ENCODE results near the gene HOXB7.
A peak's percentile ranks its signal among the peaks of the same experiment; 100 is the strongest.

Gene HOXB7

DNA sequence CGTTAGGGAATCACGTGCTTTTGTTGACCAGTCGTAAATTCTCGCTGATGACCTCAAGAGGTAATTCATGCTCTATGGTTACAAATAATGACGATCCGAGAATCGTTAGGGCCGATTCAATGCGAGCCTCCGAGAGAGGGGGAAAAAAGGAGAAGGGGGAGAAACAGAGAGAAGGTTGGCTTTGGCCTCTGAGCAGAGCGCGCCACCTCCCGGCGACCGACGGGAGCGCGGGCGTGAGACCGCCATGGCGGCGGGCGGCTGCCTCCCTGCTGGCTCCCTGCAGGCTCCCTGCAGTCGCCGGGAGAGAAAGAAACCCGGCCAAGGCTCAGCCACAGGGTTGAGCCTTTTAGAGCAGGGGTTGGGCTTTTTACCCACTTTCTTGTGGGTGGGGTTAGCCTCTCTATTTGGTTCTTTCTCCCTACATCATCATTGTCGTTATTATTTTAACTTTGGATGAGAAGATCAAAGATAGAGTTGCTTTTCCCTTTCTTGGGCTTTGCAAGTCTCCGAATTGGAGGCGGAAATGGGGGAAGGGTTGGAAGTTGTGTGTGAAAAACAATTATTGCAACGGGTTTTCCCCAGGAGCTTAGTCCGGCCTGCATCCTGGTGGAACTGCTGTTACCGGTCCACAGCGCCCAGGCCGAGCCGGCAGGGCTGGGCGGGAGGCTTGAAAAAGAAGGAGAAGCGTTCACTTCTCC lies 16.8 kb downstream of the HOXB7 start:
- peak; percentile 95 for DNase-seq

DNA sequence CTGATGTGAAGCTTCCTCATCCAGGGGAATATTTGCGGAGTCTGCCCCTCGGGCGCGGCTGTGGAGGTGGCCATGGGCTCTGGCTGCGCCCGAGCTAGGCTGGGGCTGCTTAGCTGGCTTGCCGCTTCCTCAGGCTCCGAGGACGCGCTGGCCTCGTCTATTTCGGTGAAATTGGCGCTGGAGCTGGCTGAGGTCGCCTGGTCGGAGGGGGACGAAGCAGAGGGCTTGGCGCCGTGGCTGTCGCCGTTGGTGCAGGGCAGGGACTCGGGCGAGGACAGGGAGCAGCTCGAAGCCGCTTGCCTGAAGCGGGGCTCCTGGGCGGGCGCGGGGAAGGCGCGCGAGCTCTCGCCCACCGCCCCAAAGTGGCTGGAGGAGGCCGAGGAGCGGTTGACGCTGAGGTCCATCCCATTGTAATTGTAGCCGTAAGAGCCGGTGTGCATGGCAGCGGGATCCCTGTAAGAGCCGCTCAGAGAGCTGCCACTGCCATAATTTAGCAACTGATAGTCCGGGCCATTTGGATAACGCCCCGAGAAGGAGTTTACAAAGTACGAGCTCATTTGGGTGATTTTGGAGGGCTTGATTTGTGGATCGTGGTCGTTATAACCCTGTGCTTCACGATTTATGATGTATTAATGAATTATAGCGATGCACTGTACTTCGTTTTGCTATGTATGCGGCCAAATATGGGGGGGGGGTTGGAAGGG lies 17.5 kb downstream of the HOXB7 start, which contains the start of gene HOXB5:
HOXB5 (minus strand) TSS at position 654 of the 704 bp plus-strand sequence; CDS start at position 557, 97 bp downstream.
- DNase-seq: peak; percentile 70

DNA sequence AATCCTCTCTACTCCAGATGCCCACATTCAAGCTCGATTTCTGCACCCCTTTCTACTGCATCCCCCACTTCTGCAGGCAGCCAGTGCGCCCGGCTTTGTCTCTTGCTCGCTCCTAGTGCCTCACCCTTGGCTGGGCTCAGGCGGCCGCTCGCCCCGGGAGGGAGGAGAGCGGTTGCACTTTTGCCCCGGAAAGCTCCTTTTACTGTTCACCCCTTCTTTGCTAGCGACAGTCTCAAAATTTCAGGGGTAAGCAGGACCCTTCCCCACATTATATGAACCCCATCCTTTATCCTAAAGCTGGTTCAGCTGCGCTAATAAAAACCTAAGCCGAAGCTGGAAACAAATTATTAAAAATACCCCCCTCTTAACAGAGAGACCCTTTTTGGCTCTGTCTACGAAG lies 18.2 kb downstream of the HOXB7 start:
- no peak for DNase-seq

DNA sequence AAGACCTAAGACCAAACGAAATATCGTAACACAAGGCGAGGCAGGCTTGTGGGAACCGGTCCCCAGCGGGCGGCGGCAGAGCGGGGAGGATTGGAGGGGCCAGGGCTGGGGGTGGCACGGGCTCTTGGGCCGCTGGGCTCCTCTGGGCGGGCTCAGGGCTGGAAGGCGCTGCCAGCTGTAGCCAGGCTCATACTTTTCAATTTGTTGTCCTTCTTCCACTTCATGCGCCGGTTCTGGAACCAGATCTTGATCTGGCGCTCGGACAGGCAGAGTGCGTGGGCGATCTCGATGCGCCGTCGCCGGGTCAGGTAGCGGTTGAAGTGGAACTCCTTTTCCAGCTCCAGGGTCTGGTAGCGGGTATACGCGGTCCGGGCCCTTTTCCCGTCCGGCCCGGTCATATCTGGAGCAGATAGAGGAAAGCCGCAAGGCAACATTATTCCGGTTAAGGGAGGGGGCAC lies 18.7 kb downstream of the HOXB7 start:
- no peak for DNase-seq

DNA sequence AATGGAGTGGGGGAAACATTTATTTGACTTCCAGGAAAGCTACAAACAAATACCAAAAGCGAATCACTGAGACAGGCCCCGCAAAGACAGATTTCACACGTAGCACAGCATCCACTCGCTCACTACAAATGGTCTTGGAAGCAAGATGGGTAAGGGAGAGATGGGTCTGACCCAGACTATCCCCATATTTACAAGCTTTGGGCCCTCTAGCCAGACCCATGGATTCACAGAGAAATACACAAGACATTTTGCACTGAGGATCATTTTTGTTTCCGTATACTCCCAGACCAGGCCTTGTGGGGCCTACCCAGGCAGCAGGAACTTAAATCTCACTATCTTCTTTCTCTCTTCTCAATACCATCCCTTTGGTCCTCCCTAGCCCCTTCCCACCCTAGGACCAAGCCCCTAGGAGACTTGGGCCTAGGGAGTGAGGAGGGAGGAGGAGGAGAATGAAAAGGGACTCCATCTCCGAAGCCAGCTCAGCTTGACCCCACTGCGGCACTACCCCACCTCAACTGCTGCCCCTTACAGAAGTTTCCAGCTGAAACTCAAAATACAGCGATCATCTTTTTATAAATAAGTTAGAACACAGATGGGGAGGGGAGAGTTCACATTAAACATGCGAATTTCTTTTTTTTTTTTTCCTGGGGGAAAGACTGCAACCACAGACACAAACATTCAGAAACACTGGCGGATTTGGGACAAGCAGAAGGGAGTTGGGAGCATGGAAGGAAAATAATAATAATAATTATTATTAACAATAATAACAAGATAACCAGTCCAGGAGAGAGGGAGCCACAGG lies 19.4 kb downstream of the HOXB7 start:
- DNase-seq: no peak

DNA sequence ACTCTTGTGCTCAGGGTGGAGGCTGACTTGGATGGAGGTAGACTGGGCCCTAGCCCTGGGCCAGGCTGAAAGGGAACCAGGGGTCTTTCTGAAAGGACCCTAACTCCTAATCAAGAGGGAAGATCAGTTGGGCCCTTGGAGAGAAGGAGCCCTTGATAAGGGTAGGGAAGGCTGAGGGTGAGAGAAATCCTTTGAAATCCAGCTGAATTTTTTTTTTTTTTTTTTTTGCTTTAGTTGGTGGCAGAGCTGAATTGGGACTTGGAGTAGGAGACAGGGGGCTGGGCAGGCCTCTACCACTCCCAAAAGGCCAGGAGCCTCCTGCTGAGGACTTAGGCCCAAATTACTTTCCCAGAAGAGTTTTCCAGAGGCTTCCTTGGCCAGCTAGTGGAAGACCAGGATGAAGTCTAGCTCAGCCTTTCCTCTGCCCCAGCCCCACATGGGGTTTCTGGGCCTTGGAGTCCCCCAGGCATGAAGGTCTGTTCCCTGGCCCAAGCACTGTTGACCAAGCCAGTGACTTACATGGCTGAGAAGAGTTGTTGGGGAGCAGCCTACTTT lies 20.1 kb downstream of the HOXB7 start:
- DNase-seq: no peak

DNA sequence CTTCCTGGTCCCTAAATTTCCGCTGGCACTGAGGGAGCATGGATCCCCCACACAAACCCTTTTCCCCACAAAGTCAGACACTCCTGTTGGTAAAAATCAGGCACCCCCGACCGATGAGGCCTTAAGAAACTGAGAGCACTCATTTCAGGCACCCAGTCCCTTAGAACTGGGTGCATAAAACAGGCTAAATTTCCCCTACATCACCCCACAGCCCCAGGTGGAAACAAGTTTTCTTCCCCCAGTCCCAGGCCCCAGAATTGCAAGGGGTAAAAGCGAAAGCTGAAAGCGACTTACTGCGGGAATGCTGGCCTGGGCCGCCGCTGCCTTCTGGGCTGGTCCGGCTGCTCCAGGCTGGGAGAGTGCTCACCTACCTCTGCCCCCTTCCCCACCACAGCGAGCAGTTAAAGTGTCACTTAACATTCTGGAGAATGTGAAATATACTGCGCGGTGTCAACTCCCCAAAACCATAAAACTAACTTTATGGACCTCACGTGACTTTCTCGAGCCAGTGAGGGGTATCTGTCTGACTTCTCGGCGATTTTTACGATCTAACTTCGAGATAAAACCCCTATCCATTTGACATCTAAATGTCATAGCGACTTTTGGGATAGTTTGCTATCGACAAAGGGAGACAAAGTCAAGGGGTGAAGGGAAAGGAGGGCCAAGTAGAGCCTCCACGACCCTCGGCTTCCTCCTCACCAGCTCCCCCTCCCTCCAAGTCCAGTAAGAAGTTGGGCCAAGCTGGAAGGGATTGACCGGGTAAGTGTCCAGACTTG lies 20.8 kb downstream of the HOXB7 start, which contains the start of gene HOXB3:
HOXB3 (minus strand) TSS at position 411 of the 776 bp plus-strand sequence. CDS start 37,767 bp downstream, outside the sequence.
- no peak for DNase-seq

DNA sequence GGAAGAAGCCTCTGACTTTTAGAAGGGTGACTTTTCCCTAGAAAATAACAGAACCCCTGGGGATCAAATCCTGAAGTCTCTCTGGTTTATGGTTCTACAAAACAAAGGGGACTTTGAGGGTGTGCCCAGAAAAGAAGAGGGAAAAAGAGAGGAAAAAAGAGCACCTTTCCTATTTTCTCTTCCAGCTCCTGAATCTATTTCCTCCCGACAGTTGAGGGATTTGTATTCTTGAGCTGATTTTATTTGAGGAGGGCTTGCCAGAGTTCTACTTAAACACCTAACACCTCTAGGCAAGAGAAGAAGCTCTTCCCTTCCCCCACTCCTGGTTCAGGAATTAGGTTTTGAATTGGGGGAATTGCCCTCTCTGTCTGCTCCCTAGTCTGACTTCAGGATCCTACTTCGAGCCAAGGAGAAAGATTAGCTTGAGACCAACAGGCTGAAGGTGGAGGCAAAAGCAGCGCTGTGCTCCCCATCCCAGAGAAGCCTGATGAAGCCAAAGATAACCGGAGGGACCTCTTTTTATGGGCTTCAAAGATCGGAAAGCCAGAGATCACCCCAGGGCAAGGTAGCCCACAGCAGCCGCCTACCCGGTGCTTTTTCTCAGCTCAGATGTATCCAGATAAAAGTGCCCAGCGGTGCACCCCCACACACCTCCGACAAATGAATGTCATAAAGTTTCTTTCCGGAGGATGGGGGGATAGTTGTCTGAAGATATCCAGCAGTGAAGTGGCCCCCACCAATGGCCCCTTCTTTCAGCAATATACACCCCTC lies 21.6 kb downstream of the HOXB7 start:
- DNase-seq: no peak

DNA sequence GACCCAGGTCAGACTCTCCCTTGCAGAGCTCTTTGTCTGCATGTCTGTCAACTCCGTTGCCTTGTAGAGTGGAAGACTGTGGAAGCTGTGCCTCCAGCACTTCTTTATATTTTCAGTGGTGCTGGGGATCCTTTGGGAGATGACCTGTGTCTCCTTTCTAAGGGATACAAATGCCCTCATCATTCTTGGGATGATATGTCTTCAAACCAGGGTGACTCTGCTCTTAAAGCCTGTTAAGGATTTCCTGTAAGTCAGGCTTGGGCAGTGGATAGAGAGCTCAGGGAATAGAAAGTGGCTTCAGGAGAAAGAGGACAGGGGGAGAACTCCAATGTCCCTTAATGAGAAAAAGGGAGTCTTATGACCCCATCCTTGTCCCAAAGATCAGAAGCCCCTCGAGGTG lies 22.3 kb downstream of the HOXB7 start:
- DNase-seq: no peak

DNA sequence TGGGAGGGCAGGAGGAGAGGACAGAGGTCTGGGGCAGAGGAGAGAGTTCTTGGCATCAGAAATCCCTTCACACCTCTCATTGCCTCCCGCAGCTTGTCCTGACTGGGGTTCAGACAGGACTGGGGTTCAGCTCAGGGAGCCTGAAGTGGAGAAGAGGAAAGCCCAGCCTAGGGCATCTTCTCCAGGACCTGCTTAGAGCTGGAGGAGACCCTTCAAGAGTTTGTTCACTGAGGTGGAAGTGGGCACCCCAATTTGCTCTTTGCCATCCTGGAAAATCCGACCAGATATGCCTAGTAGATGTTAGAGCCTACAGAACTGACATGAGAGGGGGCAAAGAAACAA lies 22.8 kb downstream of the HOXB7 start:
- no peak for DNase-seq

DNA sequence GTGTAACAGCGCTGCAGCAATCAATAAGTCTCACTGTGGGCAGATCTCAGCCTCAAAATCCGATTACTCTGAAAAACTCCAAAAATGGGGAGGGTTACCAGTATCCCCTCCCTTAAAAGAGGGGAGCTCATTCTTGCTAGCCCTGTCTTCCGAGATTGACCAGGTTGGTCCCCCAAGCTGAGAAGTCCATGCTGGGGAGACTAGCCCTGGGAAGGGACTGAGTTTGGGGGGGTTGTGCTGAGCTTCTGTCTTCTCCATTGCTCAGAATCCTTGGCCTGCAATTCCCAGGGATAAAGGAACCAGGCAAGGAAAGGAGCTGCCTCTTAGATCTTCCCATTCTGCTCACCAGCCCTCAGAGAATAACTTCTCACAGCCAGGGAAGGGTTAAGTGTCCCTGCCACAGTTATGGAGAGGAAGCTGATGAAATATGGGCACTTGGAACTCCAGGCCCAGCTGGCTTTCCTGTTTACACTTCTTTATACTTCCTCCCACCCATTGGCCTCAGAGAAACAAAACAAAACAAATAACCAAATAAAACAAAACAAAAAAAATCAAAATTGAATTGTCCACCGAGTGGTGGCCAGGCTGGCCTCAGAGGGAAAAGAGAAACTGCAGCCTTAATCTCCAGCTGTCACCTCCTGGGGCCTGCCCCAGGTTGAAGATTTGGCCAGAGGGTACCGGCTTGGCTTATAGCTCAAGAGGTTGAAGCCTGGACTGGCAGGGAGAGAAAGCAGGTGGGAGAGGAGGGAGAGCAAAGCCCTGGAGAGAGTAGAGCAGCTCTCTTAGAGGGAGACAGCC lies 23.3 kb downstream of the HOXB7 start:
- DNase-seq: no peak

DNA sequence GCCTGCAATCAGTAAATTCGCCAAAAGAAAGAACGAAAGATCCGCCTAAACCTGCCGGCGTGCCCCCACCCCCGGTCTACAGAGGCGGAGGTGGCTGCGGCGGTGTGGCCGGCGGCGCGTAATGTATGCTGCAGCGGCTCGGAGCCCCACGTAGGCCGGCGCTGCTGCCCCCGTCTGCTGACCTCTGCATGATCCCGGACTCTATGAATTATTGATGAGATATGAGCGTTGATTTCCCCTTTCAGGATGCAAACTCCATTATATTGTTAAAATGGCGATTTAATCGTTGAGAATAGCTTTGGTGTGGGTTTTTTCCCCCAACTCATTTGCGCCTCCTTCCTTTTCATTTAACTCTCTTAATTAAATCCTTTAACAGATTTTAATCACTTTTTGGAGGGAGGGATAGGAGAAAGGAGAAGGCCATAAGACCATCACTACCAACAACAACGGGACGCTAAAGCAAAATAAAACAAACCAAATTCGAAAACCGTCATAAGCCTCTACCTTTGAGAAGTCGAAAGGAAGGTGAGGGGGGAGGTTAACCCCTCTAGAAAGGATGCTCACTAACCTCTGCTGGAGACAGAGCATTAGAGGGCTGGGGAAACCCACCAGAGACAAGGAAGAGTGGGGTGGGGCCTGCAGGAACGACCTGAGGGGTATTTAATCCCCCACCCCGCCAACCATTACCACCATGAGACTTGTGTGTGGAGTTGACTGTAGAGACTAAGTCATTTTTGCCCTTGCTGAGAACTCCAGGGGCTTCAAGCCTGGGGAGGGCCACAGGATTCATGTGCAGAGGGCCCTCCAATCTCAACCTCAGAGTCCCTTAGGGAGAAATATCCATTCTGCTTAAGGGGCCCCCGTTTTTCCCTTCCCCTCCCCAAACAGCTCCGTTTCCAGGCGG lies 24.2 kb downstream of the HOXB7 start:
- peak; percentile 73 for DNase-seq

DNA sequence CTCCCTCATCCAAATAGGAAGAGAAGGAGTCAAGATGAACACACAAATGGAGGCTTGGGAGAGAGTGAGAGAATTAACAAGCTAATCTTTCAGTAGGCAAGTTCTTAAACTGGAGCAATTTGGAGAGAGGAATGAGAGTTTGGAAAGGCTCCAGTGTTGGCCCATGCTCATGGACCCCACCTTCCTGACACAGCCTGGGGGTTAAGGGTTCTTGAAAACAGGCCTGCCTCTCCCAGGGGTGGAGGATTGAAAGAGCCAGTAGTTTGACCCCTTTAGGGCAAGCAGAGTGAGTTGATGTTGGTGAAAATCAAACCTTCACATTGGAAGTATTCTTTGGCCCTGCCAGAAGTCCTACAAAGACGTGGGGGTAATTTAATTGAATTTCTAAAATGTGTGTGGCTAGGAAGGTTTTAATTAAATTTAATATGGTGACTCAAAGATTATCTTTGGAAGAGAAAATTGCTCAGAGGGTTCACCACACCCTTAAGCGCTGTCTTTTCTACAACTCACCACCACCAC lies 26.5 kb downstream of the HOXB7 start:
- no peak for DNase-seq

DNA sequence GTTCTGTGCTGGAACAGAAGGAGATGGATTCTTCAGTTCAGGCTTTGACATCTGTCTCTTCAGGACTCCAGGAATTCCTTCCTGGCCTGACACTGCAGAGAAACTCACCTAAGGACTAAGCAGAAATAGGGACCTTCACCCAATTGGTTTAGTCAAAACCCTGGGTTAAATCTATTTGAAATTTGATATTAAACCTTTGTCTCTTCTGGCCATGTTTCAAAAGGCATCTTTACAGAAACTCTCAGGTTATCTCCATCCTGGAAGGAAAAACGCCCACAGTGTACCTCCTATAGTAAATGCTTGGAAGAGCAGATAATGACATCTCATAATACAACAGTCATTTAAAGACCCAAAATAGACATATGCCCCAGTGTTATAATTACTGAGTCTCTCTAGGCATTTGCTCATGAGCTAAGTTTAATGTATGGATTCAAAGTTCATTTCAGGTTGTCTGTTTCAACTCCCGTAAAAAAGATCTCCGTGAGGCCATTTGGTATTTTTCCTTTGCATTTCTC lies 27.1 kb downstream of the HOXB7 start:
- DNase-seq: no peak

DNA sequence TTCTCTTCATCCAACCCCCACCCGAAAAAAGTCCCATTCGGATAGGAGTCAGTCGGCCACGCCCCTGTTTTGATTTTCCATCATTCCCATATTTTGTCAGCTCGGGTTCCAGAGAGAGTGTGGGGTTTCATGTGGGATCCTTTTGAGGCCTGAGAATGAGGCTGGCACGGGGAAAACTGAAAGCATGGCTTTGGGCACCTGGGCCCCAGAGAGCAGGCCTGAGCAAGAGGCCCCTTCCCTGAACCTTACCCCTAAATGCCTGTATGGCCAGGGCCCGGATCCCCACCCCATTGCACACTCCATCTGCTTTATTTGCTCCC lies 28.1 kb downstream of the HOXB7 start:
- no peak for DNase-seq

DNA sequence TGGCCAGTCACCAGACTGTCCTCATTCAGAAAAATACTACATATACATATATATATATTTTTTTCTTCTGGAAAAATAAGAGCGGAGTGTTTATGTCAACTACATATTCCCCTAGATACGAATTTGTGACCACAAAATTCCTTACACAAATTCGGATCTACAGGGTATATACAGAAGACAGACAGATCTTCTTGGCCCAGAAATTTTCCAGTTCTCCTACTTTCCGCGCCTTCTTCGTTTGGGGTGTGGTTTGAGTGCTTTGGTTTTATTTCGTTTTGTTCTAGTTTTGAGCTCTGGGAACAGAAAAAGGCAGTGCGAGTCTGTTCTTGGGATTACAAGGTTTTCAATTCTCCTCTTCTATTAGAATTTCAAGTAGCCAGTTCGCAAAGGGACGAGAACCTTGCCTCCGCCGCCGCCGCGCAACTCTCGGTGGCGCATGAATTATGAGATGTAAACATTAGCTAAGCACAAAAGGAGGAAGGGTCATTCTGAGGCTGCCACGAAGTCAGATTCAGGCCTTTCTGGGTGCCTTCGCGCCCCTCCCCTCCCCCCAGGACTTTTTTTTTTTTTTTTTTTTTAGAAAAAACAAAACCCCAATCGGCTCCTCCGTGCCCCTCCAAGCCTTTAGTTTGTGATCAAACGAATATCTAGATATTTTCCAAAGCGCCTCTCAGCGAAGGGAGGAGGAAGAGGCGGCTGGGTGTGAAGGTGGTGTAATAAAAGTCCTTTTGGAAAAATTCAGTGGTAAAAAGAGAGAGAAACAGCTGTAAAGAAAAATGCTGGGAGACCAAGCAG lies 30.9 kb downstream of the HOXB7 start:
- peak; percentile 78 for DNase-seq

DNA sequence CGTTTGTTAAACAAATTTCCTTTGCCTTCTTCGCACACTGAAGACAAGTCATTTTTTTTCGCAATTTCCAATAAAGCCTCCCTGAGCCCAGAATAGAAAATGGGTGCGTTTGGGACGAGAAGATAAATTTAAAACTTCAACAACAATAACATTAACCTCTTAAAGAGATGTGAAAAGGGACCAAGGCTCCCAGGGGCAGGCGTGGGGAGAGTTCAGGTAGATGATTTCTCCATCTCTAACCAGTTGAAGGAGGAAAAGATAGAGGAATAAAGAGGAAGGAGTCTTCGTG lies 31.4 kb downstream of the HOXB7 start:
- DNase-seq: peak; percentile 67

DNA sequence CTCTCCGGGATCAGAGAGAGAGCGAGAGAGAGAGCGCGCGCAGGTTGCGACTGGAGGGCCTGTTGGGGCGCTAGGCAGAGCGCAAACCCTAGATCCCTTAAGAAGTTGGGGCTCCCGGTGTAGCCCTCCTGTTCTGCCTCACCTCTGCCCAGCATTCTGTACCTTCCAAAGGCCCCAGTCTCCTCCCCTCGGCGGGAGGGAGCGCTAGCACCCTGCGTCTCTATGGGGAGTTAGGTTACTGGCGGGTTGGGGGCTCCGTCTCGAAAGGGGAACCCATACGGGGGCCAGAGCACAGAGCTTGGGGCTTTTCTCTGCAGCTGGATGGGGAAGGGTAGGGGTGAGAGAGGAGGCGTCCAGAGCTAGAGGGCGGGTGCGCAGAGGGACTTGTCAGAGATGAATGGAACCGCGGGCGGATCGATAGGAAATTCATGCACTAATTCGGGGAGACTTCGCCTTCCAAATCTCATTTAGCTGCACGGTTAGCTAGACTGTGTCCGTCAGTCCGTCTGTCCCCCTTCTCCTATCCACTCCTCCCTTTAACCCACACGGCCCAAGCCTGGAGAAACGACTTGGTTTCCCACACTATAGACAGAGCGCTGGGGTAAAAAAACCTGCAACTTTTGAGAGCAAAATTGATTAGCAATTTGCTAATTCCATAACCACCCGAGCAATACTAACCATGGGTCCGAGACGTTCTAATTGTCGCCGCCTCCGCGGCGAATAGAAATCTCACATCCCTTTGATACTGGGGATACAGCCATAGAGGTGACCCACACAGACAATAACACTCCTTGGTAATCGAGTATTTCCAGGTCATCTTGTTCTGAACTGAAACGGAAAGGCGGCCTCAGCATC lies 32.0 kb downstream of the HOXB7 start:
- DNase-seq: no peak
